Bronchus fibroblast of lung (primary cell): ENCODE results near the gene RNF152. TPM values are rescaled to one million over a fixed set of nuclear protein-coding genes. Genes with fewer than 3 reads are reported as not detected.

Experiments used
- total RNA-seq: library from RNA; depleted of rRNA; stranded (reverse); fragments of >200 nt; gene quantifications from 2 replicates; pipeline ENCODE4 v1.2.3, GENCODE V29; 2015

RNF152 gene, protein sequence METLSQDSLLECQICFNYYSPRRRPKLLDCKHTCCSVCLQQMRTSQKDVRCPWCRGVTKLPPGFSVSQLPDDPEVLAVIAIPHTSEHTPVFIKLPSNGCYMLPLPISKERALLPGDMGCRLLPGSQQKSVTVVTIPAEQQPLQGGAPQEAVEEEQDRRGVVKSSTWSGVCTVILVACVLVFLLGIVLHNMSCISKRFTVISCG
- total RNA-seq, result 1.8 and 1.9 TPM in 2 replicates

DNA sequence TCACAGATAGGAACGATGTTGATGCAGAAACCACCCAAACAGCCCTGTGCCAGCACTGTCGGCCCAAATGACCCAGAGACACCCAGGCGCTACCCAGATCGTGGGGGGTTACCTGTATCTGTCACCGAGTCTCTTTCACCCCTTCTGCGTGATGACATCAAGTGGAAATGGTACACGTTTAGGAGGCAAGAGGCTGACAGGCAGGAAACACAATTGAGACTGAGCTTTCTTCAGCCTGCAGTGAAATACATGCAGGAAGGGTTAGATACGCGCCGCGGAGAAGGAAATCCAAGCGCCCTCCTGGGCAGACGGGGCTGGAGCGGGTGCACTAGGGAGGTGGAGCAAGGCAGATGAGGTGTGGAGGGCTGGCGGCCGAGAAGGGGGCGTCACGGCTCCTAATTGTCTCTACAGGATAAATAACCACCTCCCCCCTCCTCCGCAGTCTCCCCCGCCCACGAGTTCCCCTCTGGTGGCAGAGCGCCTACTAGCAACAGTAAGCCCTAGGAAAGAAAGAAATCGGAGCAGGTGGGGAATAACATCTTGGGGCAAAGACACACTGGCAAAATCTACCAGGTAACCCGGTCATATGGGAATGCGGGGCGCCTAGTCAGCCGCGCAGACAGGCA is at the start of gene RNF152:
Gene RNF152, minus strand, starts transcription at position 325 of the 626 bp plus-strand sequence. CDS start 76,544 bp downstream, outside the sequence.

